GM23338 (cell line): ENCODE data around the gene VKORC1L1. TPM values are rescaled to one million over a fixed set of nuclear protein-coding genes. Genes with fewer than 3 reads are reported as not detected.

ENCODE experiments used
- ATAC-seq: fragments of 200-7000 bp; cut with Tn5 transposase; 3 replicates; pipeline ENCODE4 v1.9.1; 2020
- DNase-seq: peaks from one replicate; pipeline ENCODE4 v3.0.0-alpha.2; 2015; ENCODE audit warnings: low spot score
- H2AFZ ChIP-seq: fragments of 200-600 bp; sonication (generic); 2 replicates; pipeline ENCODE4 v1.8.0; 2016; ENCODE audit warnings: antibody characterized with exemption, mild to moderate bottlenecking, moderate library complexity
- H3F3A ChIP-seq: fragments of 200-600 bp; sonication (generic); replicated peaks from 2 replicates; pipeline ENCODE4 v1.8.0; 2017; ENCODE audit warnings: antibody characterized with exemption, mixed run types, low read depth
- H3K27ac ChIP-seq: fragments of 200-600 bp; sonication (generic); 2 replicates; pipeline ENCODE4 v1.6.1; 2016; ENCODE audit warnings: low read depth
- H3K27me3 ChIP-seq: fragments of 200-600 bp; sonication (generic); 2 replicates; pipeline ENCODE4 v1.8.0; 2016; ENCODE audit warnings: mild to moderate bottlenecking, mixed run types, moderate library complexity; ENCODE audit not compliant: insufficient read depth
- H3K36me3 ChIP-seq: fragments of 200-600 bp; sonication (generic); 2 replicates; pipeline ENCODE4 v1.8.0; 2016; ENCODE audit warnings: mild to moderate bottlenecking; ENCODE audit not compliant: insufficient read depth
- H3K4me1 ChIP-seq: fragments of 200-600 bp; sonication (generic); 2 replicates; pipeline ENCODE4 v1.8.0; 2016; ENCODE audit warnings: mild to moderate bottlenecking, moderate library complexity; ENCODE audit not compliant: insufficient read depth
- H3K4me2 ChIP-seq: fragments of 200-600 bp; sonication (generic); 2 replicates; pipeline ENCODE4 v1.7.1; 2017; ENCODE audit warnings: mixed run types
- H3K4me3 ChIP-seq: fragments of 200-600 bp; sonication (generic); 2 replicates; pipeline ENCODE4 v1.6.1; 2016; ENCODE audit warnings: mixed run types
- H3K79me2 ChIP-seq: fragments of 200-600 bp; sonication (generic); replicated peaks from 2 replicates; pipeline ENCODE4 v1.8.0; 2017; ENCODE audit warnings: mild to moderate bottlenecking; ENCODE audit not compliant: insufficient read depth
- H3K9me2 ChIP-seq: fragments of 200-600 bp; sonication (generic); 2 replicates; pipeline ENCODE4 v1.8.0; 2017; ENCODE audit not compliant: insufficient read depth
- H4K20me1 ChIP-seq: fragments of 200-600 bp; sonication (generic); replicated peaks from 2 replicates; pipeline ENCODE4 v1.8.0; 2017; ENCODE audit warnings: mild to moderate bottlenecking; ENCODE audit not compliant: insufficient read depth
- H3K27ac Mint-ChIP-seq: 2 replicates; pipeline ENCODE4 v1.8.0; 2020; ENCODE audit warnings: inconsistent platforms, mild to moderate bottlenecking, moderate library complexity, mixed read lengths
- H3K27me3 Mint-ChIP-seq: 3 replicates; pipeline ENCODE4 v1.8.0; 2022; ENCODE audit warnings: low read depth, mild to moderate bottlenecking, moderate library complexity, mixed read lengths, inconsistent platforms; ENCODE audit not compliant: insufficient read depth, poor library complexity
- H3K36me3 Mint-ChIP-seq: 3 replicates; pipeline ENCODE4 v1.8.0; 2021; ENCODE audit warnings: low read depth, mild to moderate bottlenecking, inconsistent platforms, moderate library complexity, mixed read lengths
- H3K4me1 Mint-ChIP-seq: 3 replicates; pipeline ENCODE4 v1.8.0; 2020; ENCODE audit warnings: mild to moderate bottlenecking, inconsistent platforms, mixed read lengths
- H3K4me3 Mint-ChIP-seq: 3 replicates; pipeline ENCODE4 v1.8.0; 2021; ENCODE audit warnings: moderate library complexity, mild to moderate bottlenecking, inconsistent platforms, mixed read lengths
- H3K9me3 Mint-ChIP-seq: 3 replicates; pipeline ENCODE4 v1.8.0; 2020; ENCODE audit warnings: moderate library complexity, mild to moderate bottlenecking, inconsistent platforms, mixed read lengths
- CREB1 ChIP-seq: fragments of 250-450 bp; sonication (Bioruptor Pico); IDR thresholded peaks from 2 replicates; pipeline ENCODE4 v1.5.0; 2020; ENCODE audit warnings: low read depth, mild to moderate bottlenecking, moderate library complexity
- EZH2 ChIP-seq: fragments of 200-600 bp; sonication (generic); IDR thresholded peaks from one replicate; pipeline ENCODE4 v1.8.0; 2017; ENCODE audit warnings: antibody characterized with exemption, mild to moderate bottlenecking, low read depth; ENCODE audit not compliant: unreplicated experiment
- EZH2phosphoT487 ChIP-seq: fragments of 200-600 bp; sonication (generic); IDR thresholded peaks from one replicate; pipeline ENCODE4 v1.8.1; 2018; ENCODE audit warnings: antibody characterized with exemption; ENCODE audit not compliant: unreplicated experiment
- JUNB ChIP-seq: IDR thresholded peaks from one replicate; pipeline ENCODE4 v1.6.1; 2016; ENCODE audit warnings: antibody characterized with exemption; ENCODE audit not compliant: unreplicated experiment
- STAT1 ChIP-seq: IDR thresholded peaks from one replicate; pipeline ENCODE4 v1.6.1; 2016; ENCODE audit warnings: antibody characterized with exemption; ENCODE audit not compliant: unreplicated experiment
- ZNF114 ChIP-seq: fragments of 250-450 bp; sonication (Bioruptor Pico); IDR thresholded peaks from 2 replicates; pipeline ENCODE4 v1.5.0; 2020; ENCODE audit warnings: mild to moderate bottlenecking, moderate library complexity
- ZNF331 ChIP-seq: fragments of 250-450 bp; sonication (Bioruptor Pico); IDR thresholded peaks from 2 replicates; pipeline ENCODE4 v1.5.0; 2020; ENCODE audit warnings: low read depth, mild to moderate bottlenecking, moderate library complexity
- polyA plus RNA-seq: library from polyadenylated mRNA; unstranded; fragments of >200 nt; fragmentation: Nextera tagmentation; extraction: Ambion mirVana; gene quantifications from 2 replicates; pipeline ENCODE4 v1.2.1, GENCODE V29; 2016
- total RNA-seq: library from RNA; depleted of rRNA; stranded (reverse); fragments of >200 nt; shearing (Covaris generic); gene quantifications from 2 replicates; pipeline ENCODE4 v1.2.3, GENCODE V29; 2014
- TF ChIP-seq, protein P1 (sequence below): fragments of 250-450 bp; sonication (Bioruptor Pico); IDR thresholded peaks from 2 replicates; pipeline ENCODE4 v1.5.0; 2020; ENCODE audit warnings: mild to moderate bottlenecking, moderate library complexity
- TF ChIP-seq, protein P2 (sequence below), 2 experiments: fragments of 200-600 bp in 1 of 2; sonication (generic) in 1 of 2; conservative IDR thresholded peaks; 2 replicates each; pipeline versions ENCODE4 v1.5.1 to v1.6.1; 2016 to 2017; ENCODE audit warnings: antibody characterized with exemption in 2 of 2, low read depth in 2 of 2, mild to moderate bottlenecking in 2 of 2, moderate library complexity in 1 of 2
- TF ChIP-seq, protein P3 (sequence below): IDR thresholded peaks from 2 replicates; pipeline ENCODE4 v1.6.1; 2016; ENCODE audit warnings: antibody characterized with exemption

Gene VKORC1L1
- total and polyA plus RNA-seq, 2 experiments from 2014 or later: 21.5 to 30.3 TPM

DNA sequence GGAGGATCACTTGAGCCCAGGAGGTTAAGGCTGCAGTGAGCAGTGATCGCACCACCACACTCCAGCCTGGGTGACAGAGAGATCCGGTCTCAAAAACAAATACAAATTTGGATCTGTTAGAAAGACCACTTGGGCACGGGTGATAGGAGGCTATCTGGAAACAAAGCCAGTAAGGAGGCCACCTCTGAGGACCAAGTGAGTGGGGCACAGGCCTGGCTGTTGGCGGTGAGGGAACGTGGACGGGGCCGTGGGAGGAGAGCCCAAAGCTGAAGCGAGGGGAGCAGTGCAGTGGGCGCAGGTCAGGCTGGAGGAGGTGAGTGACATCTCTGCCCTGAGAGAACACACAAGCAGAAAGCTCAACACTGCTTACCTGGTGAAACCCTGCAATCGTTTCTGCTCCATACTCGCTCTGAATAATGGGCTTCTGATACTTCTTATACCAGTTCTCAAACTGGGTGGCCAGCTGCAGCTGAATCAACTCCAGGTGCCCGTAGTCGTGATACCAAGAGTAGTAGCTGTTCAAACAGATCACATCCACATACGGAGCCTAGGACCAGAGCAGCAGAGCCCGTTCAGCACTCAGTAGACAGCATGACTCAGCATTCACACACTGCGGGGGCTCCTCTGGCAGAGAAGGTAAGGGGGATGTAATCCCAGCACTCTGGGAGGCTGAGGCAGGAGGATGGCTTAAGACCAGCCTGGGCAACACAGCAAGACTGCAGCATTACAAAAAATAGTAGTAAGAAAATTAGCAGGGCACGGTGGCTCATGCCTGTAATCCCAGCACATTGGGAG, 94.7 kb downstream of the VKORC1L1 start:
- Histone ChIP-seq H3K36me3 (peaks cover 32% of the 10 kb centered on the region), H4K20me1 (peaks cover 5% of the 10 kb centered on the region; the same call in 1 of the 2 replicates), H3K4me3 (no peak overlapping the region), H3K27me3 (no peaks in the 10 kb centered on the region), H3F3A (no peaks in the 10 kb centered on the region), H3K79me2 (no peaks in the 10 kb centered on the region), H3K4me1 (no peaks in the 10 kb centered on the region), H2AFZ (no peak overlapping the region), H3K27ac (no peak overlapping the region), H3K9me2 (no peaks in the 10 kb centered on the region), H3K4me2 (no peak overlapping the region)
- H3K4me1 Mint-ChIP-seq: no peaks in the 10 kb centered on the region
- H3K9me3 Mint-ChIP-seq: no peaks in the 10 kb centered on the region; the same call in 2 of the 3 replicates
- no peak for DNase-seq
- no peak for TF ChIP-seq ZNF331
- TF ChIP-seq JUNB: no peak
- peak overlapping the region; percentile 71; the same call in 1 of the 2 replicates for H3K27ac Mint-ChIP-seq
- peaks cover 90% of the 10 kb centered on the region for H3K36me3 Mint-ChIP-seq
- ATAC-seq: no peak
- H3K4me3 Mint-ChIP-seq: no peak overlapping the region
- peaks cover 13% of the 10 kb centered on the region for H3K27me3 Mint-ChIP-seq

DNA sequence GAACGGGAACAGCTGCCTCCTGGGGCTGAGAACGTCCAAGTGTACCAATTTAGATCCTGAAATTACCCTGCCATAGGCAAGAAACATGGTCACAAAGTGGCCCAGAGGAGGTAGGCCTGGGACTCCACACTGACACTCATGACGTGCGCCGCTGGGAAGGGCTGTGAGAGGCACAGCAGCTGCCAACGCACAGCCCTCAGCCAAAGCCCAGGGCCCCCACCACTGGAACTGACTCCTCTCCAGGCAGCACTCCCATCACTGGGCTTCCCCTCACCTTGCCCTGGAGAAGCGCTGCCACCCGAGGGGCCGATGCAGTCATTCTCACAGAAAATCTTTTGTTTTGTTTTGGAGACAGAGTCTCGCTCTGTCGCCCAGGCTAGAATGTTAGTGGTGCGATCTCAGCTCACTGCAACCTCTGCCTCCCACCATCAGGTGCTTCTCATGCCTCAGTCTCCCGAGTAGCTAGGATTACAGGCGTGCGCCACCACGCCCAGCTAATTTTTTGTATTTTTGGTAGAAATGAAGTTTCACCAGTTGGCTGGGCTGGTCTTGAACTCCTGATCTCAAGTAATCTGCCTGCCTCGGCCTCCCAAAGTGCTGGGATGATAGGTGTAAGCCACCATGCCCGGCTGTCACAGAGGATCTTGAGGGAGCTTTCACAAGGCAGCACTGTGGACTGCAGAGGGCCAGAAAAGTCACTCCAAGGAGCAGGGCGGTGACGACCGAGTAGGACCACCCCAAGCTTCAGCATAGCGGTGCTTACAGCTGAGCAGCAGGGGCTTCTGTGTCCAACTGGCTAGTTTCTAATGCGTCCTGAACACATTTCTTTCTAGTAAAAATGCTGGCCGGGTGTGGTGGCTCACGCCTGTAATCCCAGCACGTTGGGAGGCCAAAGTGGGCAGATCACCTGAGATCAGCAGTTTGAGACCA, 95.6 kb downstream of the VKORC1L1 start:
- H3K9me2 ChIP-seq: no peaks in the 10 kb centered on the region
- H3K27ac ChIP-seq: no peak overlapping the region
- H3F3A ChIP-seq: no peaks in the 10 kb centered on the region
- no peak overlapping the region for H2AFZ ChIP-seq
- H4K20me1 ChIP-seq: peaks cover 5% of the 10 kb centered on the region; the same call in 1 of the 2 replicates
- no peaks in the 10 kb centered on the region for H3K9me3 Mint-ChIP-seq
- ATAC-seq (no peak), DNase-seq (no peak)
- H3K36me3 ChIP-seq: peaks cover 32% of the 10 kb centered on the region
- H3K27me3 Mint-ChIP-seq: peaks cover 12% of the 10 kb centered on the region
- H3K4me1 ChIP-seq: no peaks in the 10 kb centered on the region
- H3K27ac Mint-ChIP-seq: no peak overlapping the region
- peaks cover 90% of the 10 kb centered on the region for H3K36me3 Mint-ChIP-seq
- no peaks in the 10 kb centered on the region for H3K4me1 Mint-ChIP-seq
- H3K4me3 Mint-ChIP-seq: no peak overlapping the region
- H3K4me3 ChIP-seq: no peak overlapping the region
- H3K4me2 ChIP-seq: no peak overlapping the region
- H3K27me3 ChIP-seq: no peaks in the 10 kb centered on the region
- no peaks in the 10 kb centered on the region for H3K79me2 ChIP-seq
- TF ChIP-seq, protein P1, sequence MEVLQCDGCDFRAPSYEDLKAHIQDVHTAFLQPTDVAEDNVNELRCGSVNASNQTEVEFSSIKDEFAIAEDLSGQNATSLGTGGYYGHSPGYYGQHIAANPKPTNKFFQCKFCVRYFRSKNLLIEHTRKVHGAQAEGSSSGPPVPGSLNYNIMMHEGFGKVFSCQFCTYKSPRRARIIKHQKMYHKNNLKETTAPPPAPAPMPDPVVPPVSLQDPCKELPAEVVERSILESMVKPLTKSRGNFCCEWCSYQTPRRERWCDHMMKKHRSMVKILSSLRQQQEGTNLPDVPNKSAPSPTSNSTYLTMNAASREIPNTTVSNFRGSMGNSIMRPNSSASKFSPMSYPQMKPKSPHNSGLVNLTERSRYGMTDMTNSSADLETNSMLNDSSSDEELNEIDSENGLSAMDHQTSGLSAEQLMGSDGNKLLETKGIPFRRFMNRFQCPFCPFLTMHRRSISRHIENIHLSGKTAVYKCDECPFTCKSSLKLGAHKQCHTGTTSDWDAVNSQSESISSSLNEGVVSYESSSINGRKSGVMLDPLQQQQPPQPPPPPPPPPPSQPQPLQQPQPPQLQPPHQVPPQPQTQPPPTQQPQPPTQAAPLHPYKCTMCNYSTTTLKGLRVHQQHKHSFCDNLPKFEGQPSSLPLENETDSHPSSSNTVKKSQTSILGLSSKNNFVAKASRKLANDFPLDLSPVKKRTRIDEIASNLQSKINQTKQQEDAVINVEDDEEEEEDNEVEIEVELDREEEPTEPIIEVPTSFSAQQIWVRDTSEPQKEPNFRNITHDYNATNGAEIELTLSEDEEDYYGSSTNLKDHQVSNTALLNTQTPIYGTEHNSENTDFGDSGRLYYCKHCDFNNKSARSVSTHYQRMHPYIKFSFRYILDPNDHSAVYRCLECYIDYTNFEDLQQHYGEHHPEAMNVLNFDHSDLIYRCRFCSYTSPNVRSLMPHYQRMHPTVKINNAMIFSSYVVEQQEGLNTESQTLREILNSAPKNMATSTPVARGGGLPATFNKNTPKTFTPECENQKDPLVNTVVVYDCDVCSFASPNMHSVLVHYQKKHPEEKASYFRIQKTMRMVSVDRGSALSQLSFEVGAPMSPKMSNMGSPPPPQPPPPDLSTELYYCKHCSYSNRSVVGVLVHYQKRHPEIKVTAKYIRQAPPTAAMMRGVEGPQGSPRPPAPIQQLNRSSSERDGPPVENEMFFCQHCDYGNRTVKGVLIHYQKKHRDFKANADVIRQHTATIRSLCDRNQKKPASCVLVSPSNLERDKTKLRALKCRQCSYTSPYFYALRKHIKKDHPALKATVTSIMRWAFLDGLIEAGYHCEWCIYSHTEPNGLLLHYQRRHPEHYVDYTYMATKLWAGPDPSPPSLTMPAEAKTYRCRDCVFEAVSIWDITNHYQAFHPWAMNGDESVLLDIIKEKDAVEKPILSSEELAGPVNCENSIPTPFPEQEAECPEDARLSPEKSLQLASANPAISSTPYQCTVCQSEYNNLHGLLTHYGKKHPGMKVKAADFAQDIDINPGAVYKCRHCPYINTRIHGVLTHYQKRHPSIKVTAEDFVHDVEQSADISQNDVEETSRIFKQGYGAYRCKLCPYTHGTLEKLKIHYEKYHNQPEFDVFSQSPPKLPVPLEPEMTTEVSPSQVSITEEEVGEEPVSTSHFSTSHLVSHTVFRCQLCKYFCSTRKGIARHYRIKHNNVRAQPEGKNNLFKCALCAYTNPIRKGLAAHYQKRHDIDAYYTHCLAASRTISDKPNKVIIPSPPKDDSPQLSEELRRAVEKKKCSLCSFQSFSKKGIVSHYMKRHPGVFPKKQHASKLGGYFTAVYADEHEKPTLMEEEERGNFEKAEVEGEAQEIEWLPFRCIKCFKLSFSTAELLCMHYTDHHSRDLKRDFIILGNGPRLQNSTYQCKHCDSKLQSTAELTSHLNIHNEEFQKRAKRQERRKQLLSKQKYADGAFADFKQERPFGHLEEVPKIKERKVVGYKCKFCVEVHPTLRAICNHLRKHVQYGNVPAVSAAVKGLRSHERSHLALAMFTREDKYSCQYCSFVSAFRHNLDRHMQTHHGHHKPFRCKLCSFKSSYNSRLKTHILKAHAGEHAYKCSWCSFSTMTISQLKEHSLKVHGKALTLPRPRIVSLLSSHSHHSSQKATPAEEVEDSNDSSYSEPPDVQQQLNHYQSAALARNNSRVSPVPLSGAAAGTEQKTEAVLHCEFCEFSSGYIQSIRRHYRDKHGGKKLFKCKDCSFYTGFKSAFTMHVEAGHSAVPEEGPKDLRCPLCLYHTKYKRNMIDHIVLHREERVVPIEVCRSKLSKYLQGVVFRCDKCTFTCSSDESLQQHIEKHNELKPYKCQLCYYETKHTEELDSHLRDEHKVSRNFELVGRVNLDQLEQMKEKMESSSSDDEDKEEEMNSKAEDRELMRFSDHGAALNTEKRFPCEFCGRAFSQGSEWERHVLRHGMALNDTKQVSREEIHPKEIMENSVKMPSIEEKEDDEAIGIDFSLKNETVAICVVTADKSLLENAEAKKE (CRISPR knock-in tag): no peak
- no peak for TF ChIP-seq ZNF331
- no peak for TF ChIP-seq CREB1 (CRISPR knock-in tag)
- no peak for TF ChIP-seq ZNF114 (CRISPR knock-in tag)
- TF ChIP-seq EZH2phosphoT487: no peak
- TF ChIP-seq, protein P2, sequence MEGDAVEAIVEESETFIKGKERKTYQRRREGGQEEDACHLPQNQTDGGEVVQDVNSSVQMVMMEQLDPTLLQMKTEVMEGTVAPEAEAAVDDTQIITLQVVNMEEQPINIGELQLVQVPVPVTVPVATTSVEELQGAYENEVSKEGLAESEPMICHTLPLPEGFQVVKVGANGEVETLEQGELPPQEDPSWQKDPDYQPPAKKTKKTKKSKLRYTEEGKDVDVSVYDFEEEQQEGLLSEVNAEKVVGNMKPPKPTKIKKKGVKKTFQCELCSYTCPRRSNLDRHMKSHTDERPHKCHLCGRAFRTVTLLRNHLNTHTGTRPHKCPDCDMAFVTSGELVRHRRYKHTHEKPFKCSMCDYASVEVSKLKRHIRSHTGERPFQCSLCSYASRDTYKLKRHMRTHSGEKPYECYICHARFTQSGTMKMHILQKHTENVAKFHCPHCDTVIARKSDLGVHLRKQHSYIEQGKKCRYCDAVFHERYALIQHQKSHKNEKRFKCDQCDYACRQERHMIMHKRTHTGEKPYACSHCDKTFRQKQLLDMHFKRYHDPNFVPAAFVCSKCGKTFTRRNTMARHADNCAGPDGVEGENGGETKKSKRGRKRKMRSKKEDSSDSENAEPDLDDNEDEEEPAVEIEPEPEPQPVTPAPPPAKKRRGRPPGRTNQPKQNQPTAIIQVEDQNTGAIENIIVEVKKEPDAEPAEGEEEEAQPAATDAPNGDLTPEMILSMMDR (conservative IDR thresholded peaks at IDR 0.05; ENCODE audit: low read depth in 2 of 2): no peak
- no peak for TF ChIP-seq EZH2
- TF ChIP-seq STAT1: no peak
- TF ChIP-seq, protein P3, sequence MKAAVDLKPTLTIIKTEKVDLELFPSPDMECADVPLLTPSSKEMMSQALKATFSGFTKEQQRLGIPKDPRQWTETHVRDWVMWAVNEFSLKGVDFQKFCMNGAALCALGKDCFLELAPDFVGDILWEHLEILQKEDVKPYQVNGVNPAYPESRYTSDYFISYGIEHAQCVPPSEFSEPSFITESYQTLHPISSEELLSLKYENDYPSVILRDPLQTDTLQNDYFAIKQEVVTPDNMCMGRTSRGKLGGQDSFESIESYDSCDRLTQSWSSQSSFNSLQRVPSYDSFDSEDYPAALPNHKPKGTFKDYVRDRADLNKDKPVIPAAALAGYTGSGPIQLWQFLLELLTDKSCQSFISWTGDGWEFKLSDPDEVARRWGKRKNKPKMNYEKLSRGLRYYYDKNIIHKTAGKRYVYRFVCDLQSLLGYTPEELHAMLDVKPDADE: no peak
